Adrenal gland (tissue), 5 donors: ENCODE data around the gene MRPL41.

Experiments used
- POLR2A ChIP-seq, 2 donors: fragments of 450-650 bp; IDR thresholded peaks; one replicate each; pipeline ENCODE4 v1.6.1; 2017; ENCODE audit warnings: antibody characterized with exemption in 2 of 2, mild to moderate bottlenecking in 2 of 2, moderate library complexity in 1 of 2
- TF ChIP-seq, protein P1 (sequence below), 6 experiments: fragments of 450-650 bp in 4 of 6; fragments of 200-600 bp in 2 of 6; sonication (generic) in 1 of 6; IDR thresholded peaks; 1 replicate in 5 of 6; 2 replicates in 1 of 6; pipeline versions ENCODE4 v1.5.1 to v1.8.0; 2016 to 2021; ENCODE audit warnings: antibody characterized with exemption in 6 of 6, mild to moderate bottlenecking in 2 of 6, moderate library complexity in 1 of 6
- donor health status: DM: no; HTN: no; CAD: no.

- TF ChIP-seq POLR2A (IDR thresholded peaks at IDR 0.05), result no peak
- TF ChIP-seq, protein P1, sequence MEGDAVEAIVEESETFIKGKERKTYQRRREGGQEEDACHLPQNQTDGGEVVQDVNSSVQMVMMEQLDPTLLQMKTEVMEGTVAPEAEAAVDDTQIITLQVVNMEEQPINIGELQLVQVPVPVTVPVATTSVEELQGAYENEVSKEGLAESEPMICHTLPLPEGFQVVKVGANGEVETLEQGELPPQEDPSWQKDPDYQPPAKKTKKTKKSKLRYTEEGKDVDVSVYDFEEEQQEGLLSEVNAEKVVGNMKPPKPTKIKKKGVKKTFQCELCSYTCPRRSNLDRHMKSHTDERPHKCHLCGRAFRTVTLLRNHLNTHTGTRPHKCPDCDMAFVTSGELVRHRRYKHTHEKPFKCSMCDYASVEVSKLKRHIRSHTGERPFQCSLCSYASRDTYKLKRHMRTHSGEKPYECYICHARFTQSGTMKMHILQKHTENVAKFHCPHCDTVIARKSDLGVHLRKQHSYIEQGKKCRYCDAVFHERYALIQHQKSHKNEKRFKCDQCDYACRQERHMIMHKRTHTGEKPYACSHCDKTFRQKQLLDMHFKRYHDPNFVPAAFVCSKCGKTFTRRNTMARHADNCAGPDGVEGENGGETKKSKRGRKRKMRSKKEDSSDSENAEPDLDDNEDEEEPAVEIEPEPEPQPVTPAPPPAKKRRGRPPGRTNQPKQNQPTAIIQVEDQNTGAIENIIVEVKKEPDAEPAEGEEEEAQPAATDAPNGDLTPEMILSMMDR (IDR thresholded peaks at IDR 0.05), result no peak
Measured at GRCh38 chr9:137579259-137579604, 27.6 kb downstream of the MRPL41 start.
